Fibroblast of pulmonary artery (primary cell): Measurements from ENCODE around the gene APBA1.

Experiments
- DNase-seq: peaks from one replicate; pipeline ENCODE4 v3.0.0-alpha.2; 2010; ENCODE audit warnings: low read depth
- H3K4me3 ChIP-seq: replicated peaks from 2 replicates; pipeline ENCODE4 v1.5.1; 2011; ENCODE audit warnings: low read depth, mild to moderate bottlenecking, control low read depth, low read length, moderate library complexity
- TF ChIP-seq, protein P1 (sequence below): IDR thresholded peaks from 2 replicates; pipeline ENCODE4 v1.5.1; 2011; ENCODE audit warnings: mild to moderate bottlenecking, control low read depth, low read length, inconsistent platforms; ENCODE audit errors: missing control alignments

APBA1 gene

DNA sequence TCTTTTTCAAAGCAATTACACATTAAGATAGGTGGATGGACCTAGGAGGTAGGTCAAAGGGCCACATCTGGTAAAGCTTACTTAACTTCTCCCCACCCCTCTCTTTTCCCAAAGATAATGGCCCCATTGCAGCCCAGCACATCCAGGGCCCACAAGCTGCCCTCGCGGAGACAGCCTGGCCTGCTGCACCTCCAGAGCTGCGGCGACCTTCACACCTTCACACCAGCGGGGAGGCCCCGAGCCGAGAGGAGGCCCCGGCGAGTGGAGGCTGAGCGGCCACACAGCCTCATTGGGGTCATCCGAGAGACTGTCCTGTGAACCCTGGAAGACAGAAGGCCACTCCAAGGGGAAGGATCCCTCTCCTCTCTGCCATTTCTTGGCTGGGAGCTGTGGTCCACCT lies 280.7 kb downstream of the APBA1 start:
- TF ChIP-seq, protein P1, sequence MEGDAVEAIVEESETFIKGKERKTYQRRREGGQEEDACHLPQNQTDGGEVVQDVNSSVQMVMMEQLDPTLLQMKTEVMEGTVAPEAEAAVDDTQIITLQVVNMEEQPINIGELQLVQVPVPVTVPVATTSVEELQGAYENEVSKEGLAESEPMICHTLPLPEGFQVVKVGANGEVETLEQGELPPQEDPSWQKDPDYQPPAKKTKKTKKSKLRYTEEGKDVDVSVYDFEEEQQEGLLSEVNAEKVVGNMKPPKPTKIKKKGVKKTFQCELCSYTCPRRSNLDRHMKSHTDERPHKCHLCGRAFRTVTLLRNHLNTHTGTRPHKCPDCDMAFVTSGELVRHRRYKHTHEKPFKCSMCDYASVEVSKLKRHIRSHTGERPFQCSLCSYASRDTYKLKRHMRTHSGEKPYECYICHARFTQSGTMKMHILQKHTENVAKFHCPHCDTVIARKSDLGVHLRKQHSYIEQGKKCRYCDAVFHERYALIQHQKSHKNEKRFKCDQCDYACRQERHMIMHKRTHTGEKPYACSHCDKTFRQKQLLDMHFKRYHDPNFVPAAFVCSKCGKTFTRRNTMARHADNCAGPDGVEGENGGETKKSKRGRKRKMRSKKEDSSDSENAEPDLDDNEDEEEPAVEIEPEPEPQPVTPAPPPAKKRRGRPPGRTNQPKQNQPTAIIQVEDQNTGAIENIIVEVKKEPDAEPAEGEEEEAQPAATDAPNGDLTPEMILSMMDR, result no peak
- DNase-seq, result no peak
- H3K4me3 ChIP-seq, result no peak overlapping the region

DNA sequence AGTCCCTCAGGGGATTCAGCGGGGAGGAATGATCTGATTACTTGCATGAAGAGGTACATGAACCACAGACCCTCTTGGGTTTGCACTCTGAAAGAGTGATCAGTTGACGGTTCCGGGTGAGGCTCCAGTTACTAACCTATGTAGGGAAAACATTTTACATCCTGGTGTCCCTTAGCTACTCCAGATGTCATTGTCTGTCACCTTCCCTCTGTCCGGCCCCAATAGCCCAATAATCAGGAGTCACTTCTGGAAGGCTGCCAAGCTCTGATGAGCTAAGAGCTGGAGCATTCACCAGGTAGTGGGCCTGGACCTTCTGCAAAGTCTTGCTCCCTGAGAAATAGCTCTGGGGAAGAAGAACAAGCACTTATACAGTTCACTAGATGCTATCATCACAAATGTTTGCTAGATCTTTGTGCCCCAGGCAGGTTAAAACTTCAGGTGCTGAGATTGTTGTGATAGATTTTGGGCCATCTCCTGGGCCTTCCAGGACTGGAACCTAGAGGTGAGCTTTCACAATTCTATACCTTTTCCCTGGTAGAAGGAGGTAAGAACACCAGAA lies 282.7 kb downstream of the APBA1 start:
- DNase-seq, result no peak
- TF ChIP-seq, protein P1, result no peak

DNA sequence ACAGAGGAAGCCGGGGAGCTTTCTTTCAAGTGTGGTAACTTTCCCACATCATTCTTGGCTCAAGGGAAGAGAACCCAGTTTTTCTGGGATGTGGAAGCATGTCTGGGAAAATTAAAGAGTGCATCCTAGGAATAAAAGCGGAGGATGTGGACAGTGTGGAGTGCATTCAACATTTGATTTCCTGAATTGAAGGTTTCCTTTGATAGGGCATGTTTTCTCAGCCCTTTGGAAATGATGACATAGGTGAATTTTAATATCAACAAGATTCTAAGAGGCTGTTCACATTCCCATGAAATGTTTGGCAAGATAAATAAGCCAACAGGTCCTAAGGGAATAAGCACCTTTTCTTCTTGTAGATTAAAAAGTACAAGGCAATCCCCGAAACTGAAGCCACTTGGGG lies 283.6 kb downstream of the APBA1 start:
- TF ChIP-seq, protein P1, result no peak
- H3K4me3 ChIP-seq, result no peak overlapping the region

More for the DNA sequence above, 282.7 kb downstream of the APBA1 start:
- H3K4me3 ChIP-seq, result no peak overlapping the region

DNA sequence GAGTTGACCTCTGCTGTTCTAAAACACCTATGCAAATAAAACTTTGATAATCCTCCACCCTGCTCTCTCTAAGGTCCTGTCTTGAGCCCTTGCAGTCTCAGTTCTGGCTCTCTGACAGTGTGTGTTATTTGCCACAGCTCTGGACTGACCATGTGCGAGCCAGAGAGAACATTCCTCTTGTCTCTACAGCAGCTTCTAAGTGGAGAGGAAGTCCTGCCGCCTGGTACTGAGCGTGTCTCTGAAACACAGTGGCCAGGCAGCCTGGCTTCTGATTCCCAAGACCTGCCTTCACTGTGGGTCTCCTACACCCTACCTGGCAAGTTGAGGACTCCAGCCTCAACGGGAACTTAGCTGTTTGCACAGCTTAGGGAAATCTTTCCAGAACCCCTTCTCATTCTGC lies 285.5 kb downstream of the APBA1 start:
- no peak overlapping the region for H3K4me3 ChIP-seq
- TF ChIP-seq, protein P1, result no peak
- DNase-seq, result no peak

More for the DNA sequence above, 283.6 kb downstream of the APBA1 start:
- no peak for DNase-seq

DNA sequence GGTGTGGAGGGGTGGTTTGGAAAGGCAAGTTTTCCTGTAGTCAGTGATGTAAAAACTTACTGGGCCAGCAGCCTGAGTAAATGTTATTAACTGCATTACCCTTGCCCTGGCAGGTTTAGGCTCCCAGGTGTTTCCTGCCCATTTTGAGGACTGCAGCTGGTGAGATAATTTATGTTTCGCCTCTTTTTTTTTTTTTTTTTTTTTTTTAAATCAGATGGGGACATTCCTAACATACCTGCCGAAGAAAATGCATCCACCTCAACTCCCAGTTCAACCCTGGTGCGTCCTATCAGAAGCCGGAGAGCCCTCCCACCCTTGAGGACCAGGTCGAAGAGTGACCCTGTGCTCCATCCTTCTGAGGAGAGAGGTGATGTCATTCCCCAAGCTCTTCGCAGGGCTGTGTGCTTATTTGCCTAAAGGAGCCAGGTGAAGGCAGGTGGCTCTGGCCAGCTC lies 286.6 kb downstream of the APBA1 start:
- no peak overlapping the region for H3K4me3 ChIP-seq
- DNase-seq, result no peak
- TF ChIP-seq, protein P1, result no peak

DNA sequence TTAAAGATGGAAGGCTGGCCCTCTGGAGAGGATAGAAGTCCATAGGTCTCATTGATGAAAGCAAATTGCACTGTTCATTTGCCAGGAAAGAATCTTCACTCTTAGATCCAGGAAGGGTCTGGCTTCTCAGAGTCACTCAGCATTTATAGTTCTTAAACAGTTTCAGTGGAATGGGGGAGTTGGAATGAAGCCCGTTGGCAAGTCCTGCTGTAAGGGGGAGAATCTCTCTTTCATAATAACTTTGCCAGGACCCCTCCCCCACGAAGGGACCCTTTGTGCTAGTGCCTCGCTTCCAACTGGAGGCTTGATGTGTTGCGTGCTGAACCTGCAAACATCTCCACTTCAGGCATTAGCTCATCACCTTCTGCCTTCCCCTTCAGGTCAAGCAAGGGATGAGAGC lies 290.0 kb downstream of the APBA1 start:
- H3K4me3 ChIP-seq, result no peak overlapping the region
- TF ChIP-seq, protein P1, result no peak
- no peak for DNase-seq

DNA sequence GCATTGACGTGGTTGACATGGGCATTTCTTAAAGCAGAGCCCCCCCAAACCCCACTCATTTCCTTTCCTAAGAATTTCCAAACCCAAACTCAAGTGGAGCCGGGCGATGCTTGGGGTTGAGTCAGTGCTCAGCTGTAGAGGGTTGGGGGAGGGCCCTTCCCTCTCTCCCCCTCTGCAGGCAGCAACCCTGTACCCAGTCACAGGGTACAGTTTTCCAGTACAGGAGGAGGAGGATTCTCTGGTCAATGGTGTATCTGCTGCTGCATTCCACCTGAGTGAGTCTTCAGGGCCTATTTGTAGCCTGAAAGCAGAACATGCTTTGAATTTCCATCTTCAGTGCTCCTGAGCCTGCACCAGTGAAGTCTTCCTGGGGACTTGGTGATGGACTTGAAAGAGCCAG lies 291.4 kb downstream of the APBA1 start:
- TF ChIP-seq, protein P1, result no peak
- peak; percentile 28 for DNase-seq
- H3K4me3 ChIP-seq, result no peak overlapping the region
